Measurements from ENCODE around the gene SHBG. TPM values are rescaled to one million over a fixed set of nuclear protein-coding genes. Genes with fewer than 3 reads are reported as not detected.

Gene SHBG
- total RNA-seq, 6 experiments from 2014 or later: 0.36 to 1.2 (median 0.79) TPM

DNA sequence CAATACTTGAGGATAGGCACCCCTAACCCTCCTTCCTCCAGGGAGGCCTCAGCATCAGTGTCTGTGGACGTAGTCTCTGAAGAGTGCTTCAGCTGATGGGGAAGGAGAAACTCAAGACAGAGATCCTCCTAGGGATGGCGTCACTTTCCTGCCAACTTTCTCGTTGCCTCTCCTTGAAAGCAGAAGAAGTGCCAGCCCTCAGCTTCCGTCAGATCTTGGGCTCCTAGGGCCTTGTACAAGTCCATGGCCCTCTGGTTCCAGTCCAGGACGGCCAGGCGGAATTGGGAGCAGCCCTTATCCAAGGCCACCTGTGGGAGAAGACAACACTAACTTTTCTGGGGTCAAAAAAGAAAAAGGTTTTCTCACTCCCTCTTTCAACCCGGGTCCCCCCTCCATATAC, 3.6 kb upstream of the SHBG start:
- no peak overlapping the region for H3K27ac Mint-ChIP-seq
- H3K9me3 Mint-ChIP-seq: no peaks in the 10 kb centered on the region
- peaks cover 10% of the 10 kb centered on the region; the same call in 1 of the 2 replicates for H3K4me1 Mint-ChIP-seq (ENCODE audit: low read depth)
- TF ChIP-seq, protein P1, sequence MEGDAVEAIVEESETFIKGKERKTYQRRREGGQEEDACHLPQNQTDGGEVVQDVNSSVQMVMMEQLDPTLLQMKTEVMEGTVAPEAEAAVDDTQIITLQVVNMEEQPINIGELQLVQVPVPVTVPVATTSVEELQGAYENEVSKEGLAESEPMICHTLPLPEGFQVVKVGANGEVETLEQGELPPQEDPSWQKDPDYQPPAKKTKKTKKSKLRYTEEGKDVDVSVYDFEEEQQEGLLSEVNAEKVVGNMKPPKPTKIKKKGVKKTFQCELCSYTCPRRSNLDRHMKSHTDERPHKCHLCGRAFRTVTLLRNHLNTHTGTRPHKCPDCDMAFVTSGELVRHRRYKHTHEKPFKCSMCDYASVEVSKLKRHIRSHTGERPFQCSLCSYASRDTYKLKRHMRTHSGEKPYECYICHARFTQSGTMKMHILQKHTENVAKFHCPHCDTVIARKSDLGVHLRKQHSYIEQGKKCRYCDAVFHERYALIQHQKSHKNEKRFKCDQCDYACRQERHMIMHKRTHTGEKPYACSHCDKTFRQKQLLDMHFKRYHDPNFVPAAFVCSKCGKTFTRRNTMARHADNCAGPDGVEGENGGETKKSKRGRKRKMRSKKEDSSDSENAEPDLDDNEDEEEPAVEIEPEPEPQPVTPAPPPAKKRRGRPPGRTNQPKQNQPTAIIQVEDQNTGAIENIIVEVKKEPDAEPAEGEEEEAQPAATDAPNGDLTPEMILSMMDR (IDR thresholded peaks at IDR 0.05): no peak
- H3K4me3 Mint-ChIP-seq: peak overlapping the region; percentile 91
- H3K27me3 Mint-ChIP-seq (ENCODE audit: insufficient read depth): peaks cover 3% of the 10 kb centered on the region
- H3K36me3 Mint-ChIP-seq (ENCODE audit: low read depth): peaks cover 4% of the 10 kb centered on the region; the same call in 1 of the 2 replicates
- DNase-seq: no peak

DNA sequence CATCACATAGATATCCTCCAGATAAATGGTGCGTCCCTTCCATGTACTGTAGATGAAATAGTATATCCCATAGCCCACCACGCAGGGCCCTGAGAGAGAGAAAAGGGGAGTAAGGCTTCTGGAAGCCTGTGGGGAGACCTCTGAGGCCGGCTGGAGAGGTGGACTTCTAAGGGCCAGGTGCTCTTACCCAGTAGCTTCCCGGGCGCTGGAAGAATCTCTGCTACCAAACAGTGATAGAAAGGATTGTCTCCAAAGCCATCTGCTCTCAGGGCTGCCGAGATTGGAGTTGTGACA, 3.0 kb upstream of the SHBG start:
- Mint-ChIP-seq H3K27ac (peak overlapping the region; percentile 82), H3K36me3 (ENCODE audit: low read depth) (peaks cover 4% of the 10 kb centered on the region; the same call in 1 of the 2 replicates), H3K9me3 (no peaks in the 10 kb centered on the region), H3K4me1 (ENCODE audit: low read depth) (peaks cover 10% of the 10 kb centered on the region; the same call in 1 of the 2 replicates), H3K27me3 (ENCODE audit: insufficient read depth) (peaks cover 3% of the 10 kb centered on the region), H3K4me3 (peak overlapping the region; percentile 91)
- TF ChIP-seq, protein P1 (IDR thresholded peaks at IDR 0.05): no peak
- DNase-seq: no peak

DNA sequence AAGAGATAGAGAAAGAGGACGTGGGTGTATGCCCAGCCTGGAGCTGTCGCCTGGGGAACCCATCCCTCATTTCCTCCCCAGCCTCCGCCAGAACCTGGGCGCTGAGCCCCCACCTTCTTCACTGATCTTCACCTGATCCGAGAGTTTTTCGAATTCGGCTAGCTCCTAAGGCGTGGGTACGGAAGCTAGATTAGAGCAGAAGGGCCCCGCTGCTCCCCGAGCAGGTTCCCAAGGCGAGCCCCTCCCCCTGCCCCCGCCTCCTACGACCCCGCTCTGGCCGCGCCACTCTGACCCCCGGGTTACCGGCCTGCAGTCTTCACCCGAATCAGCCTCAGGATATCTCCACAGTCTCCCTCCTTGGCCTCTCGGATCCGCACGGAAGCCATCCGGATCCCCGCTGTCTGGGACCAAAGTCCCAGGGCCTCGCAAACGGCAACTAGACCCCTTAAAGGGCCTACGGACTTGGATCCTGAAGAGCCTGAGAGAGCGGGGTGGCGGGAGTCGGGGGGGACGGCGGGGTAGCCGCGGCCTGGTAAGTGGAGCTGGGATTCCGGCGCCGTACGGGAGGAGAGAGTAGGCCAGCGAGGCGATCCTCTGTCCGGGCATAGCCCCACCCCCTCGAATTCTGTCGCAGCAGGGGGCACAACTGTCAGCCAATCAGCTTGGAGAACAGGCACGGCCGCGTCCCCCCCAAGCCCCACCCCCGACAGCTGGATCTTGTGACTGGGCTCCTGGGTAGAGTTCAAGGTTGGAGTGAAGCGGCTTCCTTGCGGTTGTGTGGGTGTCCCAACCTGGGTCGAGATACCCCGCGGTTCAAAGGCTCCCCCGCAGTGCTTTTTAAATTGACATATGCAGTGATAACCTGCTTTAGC, 2.4 kb upstream of the SHBG start, which contains the start of gene SAT2:
Gene SAT2, minus strand, starts transcription at position 572 of the 872 bp plus-strand sequence. Its CDS starts 186 bp downstream, at position 386.
- peaks cover 10% of the 10 kb centered on the region; the same call in 1 of the 2 replicates for H3K4me1 Mint-ChIP-seq (ENCODE audit: low read depth)
- H3K9me3 Mint-ChIP-seq: no peaks in the 10 kb centered on the region
- peak within 1 kb of the TSS; percentile 82 for H3K27ac Mint-ChIP-seq
- H3K27me3 Mint-ChIP-seq (ENCODE audit: insufficient read depth): peaks cover 3% of the 10 kb centered on the region
- TF ChIP-seq, protein P1 (IDR thresholded peaks at IDR 0.05): no peak
- peak within 1 kb of the TSS; percentile 91 for H3K4me3 Mint-ChIP-seq
- H3K36me3 Mint-ChIP-seq (ENCODE audit: low read depth): peaks cover 4% of the 10 kb centered on the region; the same call in 1 of the 2 replicates
- DNase-seq: peak; percentile 85

DNA sequence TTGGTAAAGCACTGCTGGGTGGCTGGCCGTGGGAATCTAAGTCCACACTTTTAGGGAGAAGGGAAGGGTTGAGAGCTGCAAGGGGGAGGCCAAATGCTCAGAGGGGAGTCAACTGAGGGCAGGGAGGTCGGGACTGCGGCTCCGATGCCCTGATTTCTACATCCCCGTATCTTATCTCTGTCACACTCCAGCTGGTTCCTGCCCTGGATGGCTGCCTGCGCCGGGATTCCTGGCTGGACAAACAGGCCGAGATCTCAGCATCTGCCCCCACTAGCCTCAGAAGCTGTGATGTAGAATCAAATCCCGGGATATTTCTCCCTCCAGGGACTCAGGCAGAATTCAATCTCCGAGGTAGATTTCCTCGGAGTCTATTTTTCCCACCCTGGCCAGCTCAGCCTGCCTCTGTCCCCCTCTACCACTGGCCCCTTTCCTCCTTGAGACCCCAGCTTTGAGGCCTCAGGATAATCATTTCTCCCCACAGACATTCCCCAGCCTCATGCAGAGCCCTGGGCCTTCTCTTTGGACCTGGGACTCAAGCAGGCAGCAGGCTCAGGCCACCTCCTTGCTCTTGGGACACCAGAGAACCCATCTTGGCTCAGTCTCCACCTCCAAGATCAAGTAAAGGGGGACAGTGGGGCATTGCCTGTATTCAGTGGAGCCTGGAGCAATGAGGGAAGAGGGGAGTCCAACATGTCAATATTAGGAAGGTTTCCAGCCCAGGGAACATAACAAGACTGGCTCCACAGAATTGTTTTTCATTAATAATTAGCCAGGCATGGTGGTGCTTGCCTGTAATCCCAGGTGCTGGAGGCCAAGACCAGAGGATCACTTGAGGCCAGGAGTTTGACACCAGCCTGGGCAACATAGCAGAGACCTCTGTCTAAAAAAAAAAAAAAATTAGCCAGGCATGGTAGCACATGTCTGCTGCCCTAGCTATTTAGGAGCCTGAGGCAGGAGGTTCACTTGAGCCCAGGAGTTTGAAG, 1.8 kb downstream of the SHBG start:
- Mint-ChIP-seq H3K4me3 (no peak overlapping the region), H3K4me1 (ENCODE audit: low read depth) (peaks cover 4% of the 10 kb centered on the region; the same call in 1 of the 2 replicates), H3K36me3 (ENCODE audit: low read depth) (no peaks in the 10 kb centered on the region), H3K27me3 (ENCODE audit: insufficient read depth) (peaks cover 4% of the 10 kb centered on the region), H3K27ac (no peak overlapping the region), H3K9me3 (no peaks in the 10 kb centered on the region)
- DNase-seq: no peak
- TF ChIP-seq, protein P1 (IDR thresholded peaks at IDR 0.05): no peak

DNA sequence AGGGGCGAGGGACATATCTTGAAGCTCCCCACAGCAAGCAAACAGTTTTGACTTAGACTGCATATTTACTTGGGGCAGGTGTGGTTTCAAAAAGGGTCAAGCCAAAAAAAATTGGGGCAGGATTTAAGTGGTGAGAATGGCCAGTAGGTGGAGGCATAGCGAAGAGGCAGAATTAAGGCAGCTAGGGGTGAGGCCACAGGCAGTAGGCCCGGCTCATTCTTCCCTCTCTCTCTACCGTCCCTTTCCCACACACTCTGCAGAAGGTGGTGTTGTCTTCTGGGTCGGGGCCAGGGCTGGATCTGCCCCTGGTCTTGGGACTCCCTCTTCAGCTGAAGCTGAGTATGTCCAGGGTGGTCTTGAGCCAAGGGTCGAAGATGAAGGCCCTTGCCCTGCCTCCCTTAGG, 2.6 kb downstream of the SHBG start:
- peaks cover 4% of the 10 kb centered on the region for H3K27me3 Mint-ChIP-seq (ENCODE audit: insufficient read depth)
- H3K4me1 Mint-ChIP-seq (ENCODE audit: low read depth): no peaks in the 10 kb centered on the region
- H3K27ac Mint-ChIP-seq: no peak overlapping the region
- H3K9me3 Mint-ChIP-seq: no peaks in the 10 kb centered on the region
- TF ChIP-seq, protein P1 (IDR thresholded peaks at IDR 0.05): peak; percentile 82
- no peaks in the 10 kb centered on the region for H3K36me3 Mint-ChIP-seq (ENCODE audit: low read depth)
- peak; percentile 51 for DNase-seq
- H3K4me3 Mint-ChIP-seq: no peak overlapping the region

All from HFFc6 (cell line).